ENCODE results near the gene PEX5L.

Gene PEX5L

GRCh38 chr3:179765396-179765795 is 271.3 kb downstream of the PEX5L start:
- DNase-seq = no peak

DNA sequence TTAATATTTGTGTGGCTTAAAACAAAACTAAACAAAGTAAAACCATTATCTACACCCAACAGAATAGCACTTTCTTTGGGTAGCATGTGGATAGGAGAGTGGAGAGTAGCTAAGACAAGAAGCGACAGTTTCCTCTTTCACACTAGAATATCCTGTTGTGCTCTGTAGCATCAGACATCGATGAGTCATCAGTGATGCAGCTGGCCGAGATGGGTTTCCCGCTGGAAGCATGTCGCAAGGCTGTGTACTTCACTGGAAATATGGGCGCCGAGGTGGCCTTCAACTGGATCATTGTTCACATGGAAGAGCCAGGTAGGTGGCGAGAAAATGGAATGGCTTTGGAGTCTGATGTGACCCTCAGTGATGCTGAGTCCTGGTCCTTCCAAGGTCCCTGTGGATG is 275.8 kb downstream of the PEX5L start:
- DNase-seq = no peak

DNA sequence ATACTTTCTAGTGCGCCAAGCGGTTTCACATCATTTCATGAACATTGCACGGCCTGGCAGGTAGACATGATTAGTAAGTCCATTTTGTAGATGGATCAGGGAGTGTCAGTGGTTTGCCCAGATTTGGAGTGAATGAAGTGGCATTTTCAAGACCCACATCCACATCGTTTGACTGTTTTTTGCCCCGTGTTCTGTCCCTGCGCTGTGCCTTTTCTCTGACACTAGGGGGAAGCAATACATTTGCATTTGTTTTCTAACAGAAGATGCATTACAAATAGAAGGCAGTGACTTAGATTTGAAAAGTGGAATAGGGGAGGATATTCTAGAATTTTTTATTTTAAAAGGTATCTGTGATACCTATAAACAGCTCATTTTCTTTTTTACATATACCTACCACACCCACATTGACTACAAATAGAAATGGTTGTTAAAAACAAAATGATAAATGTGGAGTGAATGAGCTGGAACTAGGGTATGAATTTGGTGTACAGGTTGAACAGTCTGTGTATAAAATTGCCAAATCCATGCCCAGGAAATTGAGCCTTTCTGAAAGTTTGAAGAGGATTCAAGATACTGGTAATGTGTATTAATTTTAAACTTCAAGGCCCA is 285.9 kb downstream of the PEX5L start:
- DNase-seq = no peak

DNA sequence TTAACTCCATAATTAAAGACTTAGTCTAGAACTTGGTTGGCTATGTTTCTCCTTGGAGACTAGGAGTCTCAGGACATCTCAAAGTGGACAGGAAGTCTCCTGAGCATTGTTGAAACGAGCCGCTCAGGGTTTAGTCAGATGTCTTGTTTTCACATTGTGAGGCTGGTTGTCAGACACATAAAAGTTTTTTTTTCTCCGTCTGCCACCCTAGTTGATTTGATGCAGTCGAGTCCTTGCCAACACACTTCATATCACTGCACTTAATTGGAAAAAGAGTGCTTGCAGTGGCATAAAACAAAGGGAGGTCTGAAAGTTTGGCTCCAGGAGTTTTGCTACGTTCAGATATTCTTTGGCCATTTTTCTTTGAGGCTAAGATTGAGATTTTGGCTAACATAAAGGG is 291.0 kb downstream of the PEX5L start:
- DNase-seq = no peak

GRCh38 chr3:179745079-179745478 is 291.7 kb downstream of the PEX5L start:
- no peak for DNase-seq
